Osteoblast (primary cell): ENCODE data around the gene ZC3H6. TPM values are rescaled to one million over a fixed set of nuclear protein-coding genes. Genes with fewer than 3 reads are reported as not detected.

Experiments
- DNase-seq: peaks from one replicate; pipeline ENCODE4 v3.0.0; 2011; ENCODE audit warnings: low spot score, mixed read lengths; ENCODE audit not compliant: insufficient read length; ENCODE audit errors: missing footprints
- H2AFZ ChIP-seq: 2 replicates; pipeline ENCODE4 v1.6.0; 2011; ENCODE audit warnings: mild to moderate bottlenecking, low read length
- H3K27ac ChIP-seq: 2 replicates; pipeline ENCODE4 v1.5.1; 2011; ENCODE audit warnings: mild to moderate bottlenecking, low read depth, low read length, moderate library complexity
- H3K27me3 ChIP-seq: 2 replicates; pipeline ENCODE4 v1.6.0; 2012; ENCODE audit warnings: mild to moderate bottlenecking, control low read depth, inconsistent platforms, low read length, moderate library complexity; ENCODE audit not compliant: insufficient read depth
- H3K36me3 ChIP-seq: 2 replicates; pipeline ENCODE4 v1.5.1; 2011; ENCODE audit warnings: mild to moderate bottlenecking, low read length, control low read depth, moderate library complexity; ENCODE audit not compliant: insufficient read depth
- H3K4me1 ChIP-seq: 2 replicates; pipeline ENCODE4 v1.5.1; 2011; ENCODE audit warnings: mild to moderate bottlenecking, low read length, control low read depth, moderate library complexity; ENCODE audit not compliant: insufficient read depth
- H3K4me2 ChIP-seq: 2 replicates; pipeline ENCODE4 v1.6.0; 2011; ENCODE audit warnings: mild to moderate bottlenecking, low read length; ENCODE audit not compliant: insufficient read depth
- H3K4me3 ChIP-seq: fragments of 200-600 bp; sonication (generic); 3 replicates; pipeline ENCODE4 v1.5.1; 2012; ENCODE audit warnings: mild to moderate bottlenecking, low read length, inconsistent platforms; ENCODE audit not compliant: insufficient read depth
- H3K79me2 ChIP-seq: 2 replicates; pipeline ENCODE4 v1.6.0; 2012; ENCODE audit warnings: mild to moderate bottlenecking, low read length, control low read depth, inconsistent platforms; ENCODE audit not compliant: insufficient read depth
- H3K9me3 ChIP-seq: 2 replicates; pipeline ENCODE4 v1.5.1; 2011; ENCODE audit warnings: low read depth, low read length, control low read depth
- H4K20me1 ChIP-seq: 2 replicates; pipeline ENCODE4 v1.6.0; 2012; ENCODE audit warnings: mild to moderate bottlenecking, low read length, control low read depth; ENCODE audit not compliant: insufficient read depth
- CTCF ChIP-seq: IDR thresholded peaks from 2 replicates; pipeline ENCODE4 v1.5.1; 2011; ENCODE audit warnings: mild to moderate bottlenecking, low read depth, low read length, moderate library complexity; ENCODE audit errors: extremely low read depth
- total RNA-seq: library from RNA; depleted of rRNA; stranded (reverse); fragments of >200 nt; gene quantifications from 2 replicates; pipeline ENCODE4 v1.2.3, GENCODE V29; 2012

The ZC3H6 gene
- total RNA-seq, 1 donor: 4.3 TPM

- Histone ChIP-seq H3K4me1 (peaks cover 12% of the 10 kb centered on the region), H3K9me3 (no peaks in the 10 kb centered on the region), H3K27me3 (no peaks in the 10 kb centered on the region), H3K79me2 (peaks cover 2% of the 10 kb centered on the region), H3K4me3 (no peak overlapping the region), H2AFZ (no peak overlapping the region), H3K36me3 (no peaks in the 10 kb centered on the region), H3K4me2 (no peak overlapping the region), H4K20me1 (no peaks in the 10 kb centered on the region), H3K27ac (no peak overlapping the region)
- peak; percentile 73 for DNase-seq
- no peak for TF ChIP-seq CTCF
These were observed 2.7 kb upstream of the ZC3H6 start for GRCh38 chr2:112272669-112273068.

GRCh38 chr2:112273349-112273748 is 2.0 kb upstream of the ZC3H6 start:
- peaks cover 2% of the 10 kb centered on the region for H3K79me2 ChIP-seq
- no peaks in the 10 kb centered on the region for H4K20me1 ChIP-seq
- peaks cover 12% of the 10 kb centered on the region for H3K4me1 ChIP-seq
- no peak for TF ChIP-seq CTCF
- no peak overlapping the region for H3K27ac ChIP-seq
- no peaks in the 10 kb centered on the region for H3K36me3 ChIP-seq
- no peaks in the 10 kb centered on the region for H3K9me3 ChIP-seq
- H3K4me2 ChIP-seq: no peak overlapping the region
- H3K4me3 ChIP-seq: no peak overlapping the region
- H2AFZ ChIP-seq: no peak overlapping the region
- no peak for DNase-seq
- no peaks in the 10 kb centered on the region for H3K27me3 ChIP-seq

- H3K27me3 ChIP-seq: no peaks in the 10 kb centered on the region
- H3K4me3 ChIP-seq: peak overlapping the region; percentile 98
- peak; percentile 91 for DNase-seq
- H3K4me1 ChIP-seq: peaks cover 12% of the 10 kb centered on the region
- no peaks in the 10 kb centered on the region for H3K9me3 ChIP-seq
- peaks cover 2% of the 10 kb centered on the region for H3K79me2 ChIP-seq
- H2AFZ ChIP-seq: peak overlapping the region; percentile 85
- peak overlapping the region; percentile 87 for H3K4me2 ChIP-seq
- H3K27ac ChIP-seq: peak overlapping the region; percentile 99
- no peaks in the 10 kb centered on the region for H4K20me1 ChIP-seq
- H3K36me3 ChIP-seq: no peaks in the 10 kb centered on the region
- TF ChIP-seq CTCF: no peak
These were observed 733 bp downstream of the ZC3H6 start for GRCh38 chr2:112275887-112276773.

- Histone ChIP-seq H4K20me1 (no peaks in the 10 kb centered on the region), H3K36me3 (no peaks in the 10 kb centered on the region), H3K9me3 (no peaks in the 10 kb centered on the region), H3K4me2 (peak overlapping the region; percentile 73), H3K4me3 (peak overlapping the region; percentile 98), H2AFZ (no peak overlapping the region), H3K4me1 (peaks cover 12% of the 10 kb centered on the region), H3K27me3 (no peaks in the 10 kb centered on the region), H3K79me2 (peaks cover 2% of the 10 kb centered on the region), H3K27ac (peak overlapping the region; percentile 99)
- TF ChIP-seq CTCF: no peak
- DNase-seq: no peak
These were observed 1.6 kb downstream of the ZC3H6 start for GRCh38 chr2:112276954-112277353.
